ENCODE measurements around the gene HGFAC. TPM values are rescaled to one million over a fixed set of nuclear protein-coding genes. Genes with fewer than 3 reads are reported as not detected.
A peak's percentile ranks its signal among the peaks of the same experiment; 100 is the strongest.

The HGFAC gene
- total and polyA plus RNA-seq, 2 of the 13 experiments (the other 11 are each of a cell fraction or from before 2014, with no cell fraction given), result 8.5 to 63.6 TPM

DNA sequence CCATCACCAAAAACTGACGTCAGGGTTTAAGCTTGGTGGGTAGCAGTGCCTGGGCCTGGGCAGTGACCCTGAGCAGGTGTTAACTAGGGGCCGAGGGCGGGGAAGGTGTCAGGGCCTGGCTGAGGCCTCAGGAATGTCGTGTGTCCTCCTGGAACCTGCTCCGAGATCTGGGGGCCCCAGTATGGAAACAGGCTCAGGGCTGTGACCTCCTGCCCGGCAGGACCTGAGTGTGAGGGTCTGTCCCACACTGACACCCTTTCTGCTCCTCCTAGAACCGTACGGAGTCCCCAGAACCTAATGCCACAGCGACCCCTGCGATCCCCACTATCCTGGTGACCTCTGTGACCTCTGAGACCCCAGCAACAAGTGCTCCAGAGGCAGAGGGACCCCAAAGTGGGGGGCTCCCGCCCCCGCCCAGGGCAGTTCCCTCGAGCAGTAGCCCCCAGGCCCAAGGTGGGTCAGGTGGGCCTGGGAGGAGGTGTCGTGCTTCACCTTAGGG, 741 bp downstream of the HGFAC start (continued):
- TF ChIP-seq ZNF646 (CRISPR knock-in tag; IDR thresholded peaks at IDR 0.05) (no peak; the same call in 1 of the 2 replicates), ZMYM4 (CRISPR knock-in tag; IDR thresholded peaks at IDR 0.05) (no peak), ZNF484 (CRISPR knock-in tag; IDR thresholded peaks at IDR 0.05; ENCODE audit: borderline replicate concordance, low read depth) (no peak), ZNF720 (CRISPR knock-in tag; IDR thresholded peaks at IDR 0.05) (0 out of 2 replicates have a peak, but pooled peaks have one; percentile 28), RCOR2 (CRISPR knock-in tag; IDR thresholded peaks at IDR 0.05) (no peak), YEATS2 (CRISPR knock-in tag; IDR thresholded peaks at IDR 0.05; ENCODE audit: borderline replicate concordance) (no peak), SRSF4 (IDR thresholded peaks at IDR 0.05; ENCODE audit: low read depth, low read length, poor library complexity, severe bottlenecking) (no peak), HNRNPUL1 (IDR thresholded peaks at IDR 0.05; ENCODE audit: low read depth, low read length) (no peak), BRF2 (CRISPR knock-in tag; IDR thresholded peaks at IDR 0.05) (no peak), HNF1A (IDR thresholded peaks at IDR 0.05; ENCODE audit: low read depth) (peak; percentile 69), HNF1A (CRISPR knock-in tag; IDR thresholded peaks at IDR 0.05; ENCODE audit: borderline replicate concordance) (no peak), ZNF33B (CRISPR knock-in tag; IDR thresholded peaks at IDR 0.05) (no peak)
- TF ChIP-seq, protein P1, sequence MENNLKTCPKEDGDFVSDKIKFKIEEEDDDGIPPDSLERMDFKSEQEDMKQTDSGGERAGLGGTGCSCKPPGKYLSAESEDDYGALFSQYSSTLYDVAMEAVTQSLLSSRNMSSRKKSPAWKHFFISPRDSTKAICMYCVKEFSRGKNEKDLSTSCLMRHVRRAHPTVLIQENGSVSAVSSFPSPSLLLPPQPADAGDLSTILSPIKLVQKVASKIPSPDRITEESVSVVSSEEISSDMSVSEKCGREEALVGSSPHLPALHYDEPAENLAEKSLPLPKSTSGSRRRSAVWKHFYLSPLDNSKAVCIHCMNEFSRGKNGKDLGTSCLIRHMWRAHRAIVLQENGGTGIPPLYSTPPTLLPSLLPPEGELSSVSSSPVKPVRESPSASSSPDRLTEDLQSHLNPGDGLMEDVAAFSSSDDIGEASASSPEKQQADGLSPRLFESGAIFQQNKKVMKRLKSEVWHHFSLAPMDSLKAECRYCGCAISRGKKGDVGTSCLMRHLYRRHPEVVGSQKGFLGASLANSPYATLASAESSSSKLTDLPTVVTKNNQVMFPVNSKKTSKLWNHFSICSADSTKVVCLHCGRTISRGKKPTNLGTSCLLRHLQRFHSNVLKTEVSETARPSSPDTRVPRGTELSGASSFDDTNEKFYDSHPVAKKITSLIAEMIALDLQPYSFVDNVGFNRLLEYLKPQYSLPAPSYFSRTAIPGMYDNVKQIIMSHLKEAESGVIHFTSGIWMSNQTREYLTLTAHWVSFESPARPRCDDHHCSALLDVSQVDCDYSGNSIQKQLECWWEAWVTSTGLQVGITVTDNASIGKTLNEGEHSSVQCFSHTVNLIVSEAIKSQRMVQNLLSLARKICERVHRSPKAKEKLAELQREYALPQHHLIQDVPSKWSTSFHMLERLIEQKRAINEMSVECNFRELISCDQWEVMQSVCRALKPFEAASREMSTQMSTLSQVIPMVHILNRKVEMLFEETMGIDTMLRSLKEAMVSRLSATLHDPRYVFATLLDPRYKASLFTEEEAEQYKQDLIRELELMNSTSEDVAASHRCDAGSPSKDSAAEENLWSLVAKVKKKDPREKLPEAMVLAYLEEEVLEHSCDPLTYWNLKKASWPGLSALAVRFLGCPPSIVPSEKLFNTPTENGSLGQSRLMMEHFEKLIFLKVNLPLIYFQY (CRISPR knock-in tag; IDR thresholded peaks at IDR 0.05; ENCODE audit: borderline replicate concordance), result peak; percentile 56; the same call in 1 of the 2 replicates

Measured in HepG2 (cell line).